Measurements from ENCODE around the gene ADAM15.

ADAM15 gene

DNA sequence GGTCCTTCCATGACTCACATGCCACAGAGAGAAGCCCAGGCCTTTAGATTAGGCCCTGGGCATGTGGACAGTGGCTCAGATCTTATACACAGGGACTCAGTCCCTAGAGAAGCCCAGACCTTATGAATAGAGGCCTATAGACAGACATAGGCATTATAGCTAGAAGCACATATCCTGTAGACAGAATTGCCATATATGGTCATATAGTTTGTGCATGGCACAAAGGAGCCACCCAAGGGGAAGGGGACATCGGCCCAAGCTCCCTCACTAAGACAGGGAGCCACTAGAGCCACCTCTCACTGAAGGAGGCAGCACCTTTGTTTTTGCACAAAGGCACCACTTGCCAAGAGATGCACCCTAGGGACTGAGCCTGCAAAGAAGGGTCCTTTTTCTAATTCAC, 25.3 kb downstream of the ADAM15 start:
- no peak for DNase-seq

DNA sequence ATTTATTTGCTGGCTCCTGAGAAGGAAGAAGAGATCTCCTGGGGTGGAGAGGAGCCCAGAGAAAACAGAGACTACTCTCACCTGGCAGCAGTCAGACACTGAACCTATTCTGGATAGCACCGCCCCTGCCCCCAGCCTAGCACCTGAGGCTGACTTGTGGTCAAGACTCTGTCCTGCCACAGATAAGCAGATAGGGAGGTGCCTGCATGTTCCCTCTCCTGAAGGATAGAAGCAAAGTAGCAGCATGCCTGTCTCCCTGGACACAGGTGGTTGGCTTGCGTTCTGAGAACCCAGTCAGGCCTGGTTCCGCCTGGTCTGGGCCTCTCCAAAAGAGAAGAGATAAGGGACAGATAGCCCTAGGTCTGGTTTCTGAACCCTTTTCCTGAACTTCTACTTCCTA, 26.2 kb downstream of the ADAM15 start:
- DNase-seq: no peak

DNA sequence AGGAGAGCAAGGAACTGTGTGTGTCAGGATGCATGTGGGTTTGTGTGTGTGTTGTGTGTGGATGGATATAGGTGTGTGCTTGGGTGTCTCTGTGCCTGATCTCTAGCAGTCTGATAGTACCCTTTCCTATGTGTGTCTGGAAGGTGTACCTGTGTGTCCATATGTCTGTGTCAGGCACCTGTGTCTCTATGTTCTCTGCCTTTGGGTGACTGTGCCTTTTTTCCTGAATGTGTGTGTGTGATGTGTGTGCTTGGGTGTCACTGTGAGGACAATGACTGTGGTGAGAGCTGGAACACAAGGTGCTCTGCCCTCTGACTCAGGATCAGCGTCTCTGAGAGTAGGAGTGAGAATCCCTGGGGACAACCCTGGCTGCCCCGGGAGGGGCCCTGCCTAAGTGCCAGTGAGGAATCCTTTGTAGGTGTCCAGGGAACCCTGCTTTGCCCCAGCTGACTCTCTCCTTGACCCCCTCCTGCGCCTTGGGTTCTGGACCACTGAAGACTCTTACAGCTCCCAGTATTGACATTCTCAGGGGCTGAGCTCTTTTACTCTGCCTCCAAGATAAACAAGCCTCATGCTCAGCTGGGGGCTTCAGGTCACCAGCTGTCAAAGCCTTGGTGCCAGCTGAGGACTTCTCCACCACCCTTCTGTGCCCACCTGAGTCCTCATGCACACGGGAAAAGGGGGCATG, 26.8 kb downstream of the ADAM15 start:
- no peak for DNase-seq

DNA sequence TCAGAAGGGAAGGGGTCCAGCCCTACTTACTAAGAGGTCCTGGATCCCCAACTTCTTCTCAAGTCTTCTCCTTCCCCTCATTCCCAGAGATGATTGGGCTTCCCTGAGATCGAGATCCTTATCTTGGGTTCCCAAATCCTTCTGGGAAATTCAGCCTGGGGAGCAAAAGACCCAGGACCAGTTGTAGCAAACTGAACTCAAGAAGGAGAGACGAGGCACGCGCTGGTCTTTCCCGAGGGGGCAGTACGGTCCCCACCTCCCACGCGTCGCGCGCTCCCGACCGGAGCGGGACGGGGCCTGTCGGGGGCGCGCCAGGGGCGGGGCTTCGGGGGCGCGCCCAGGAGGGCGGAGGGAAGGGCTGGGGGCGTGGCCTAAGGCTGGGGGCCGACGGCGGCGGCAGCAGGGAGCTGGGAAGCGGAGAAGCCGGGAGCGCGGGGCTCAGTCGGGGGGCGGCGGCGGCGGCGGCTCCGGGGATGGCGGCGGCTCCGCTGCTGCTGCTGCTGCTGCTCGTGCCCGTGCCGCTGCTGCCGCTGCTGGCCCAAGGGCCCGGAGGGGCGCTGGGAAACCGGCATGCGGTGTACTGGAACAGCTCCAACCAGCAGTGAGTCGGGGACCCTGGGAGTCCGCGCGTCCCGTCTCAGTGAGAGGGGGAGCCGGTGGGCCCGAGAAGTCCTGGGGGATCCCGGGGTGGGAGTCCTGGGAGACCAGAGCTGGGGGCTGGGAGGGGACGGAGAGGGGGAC, 27.5 kb downstream of the ADAM15 start, which contains the start of gene EFNA3:
Gene EFNA3, plus strand, starts transcription at position 369 of the 741 bp plus-strand sequence. Its CDS starts 105 bp downstream, at position 474.
- no peak for DNase-seq

DNA sequence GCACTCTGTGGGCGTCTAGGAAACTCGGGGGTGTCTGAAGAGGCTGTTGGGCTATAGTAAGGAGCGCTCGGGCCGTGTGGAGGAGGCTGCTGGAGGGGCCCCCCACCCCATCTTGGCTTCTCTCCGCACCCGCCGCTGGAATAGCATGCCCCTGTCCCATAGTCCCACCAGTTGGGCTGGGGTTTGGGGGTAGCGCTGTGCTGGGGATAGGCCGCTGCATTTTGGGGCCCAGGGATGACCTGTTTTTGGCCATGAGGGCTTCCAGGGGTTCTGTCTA, 28.0 kb downstream of the ADAM15 start:
- DNase-seq: no peak

DNA sequence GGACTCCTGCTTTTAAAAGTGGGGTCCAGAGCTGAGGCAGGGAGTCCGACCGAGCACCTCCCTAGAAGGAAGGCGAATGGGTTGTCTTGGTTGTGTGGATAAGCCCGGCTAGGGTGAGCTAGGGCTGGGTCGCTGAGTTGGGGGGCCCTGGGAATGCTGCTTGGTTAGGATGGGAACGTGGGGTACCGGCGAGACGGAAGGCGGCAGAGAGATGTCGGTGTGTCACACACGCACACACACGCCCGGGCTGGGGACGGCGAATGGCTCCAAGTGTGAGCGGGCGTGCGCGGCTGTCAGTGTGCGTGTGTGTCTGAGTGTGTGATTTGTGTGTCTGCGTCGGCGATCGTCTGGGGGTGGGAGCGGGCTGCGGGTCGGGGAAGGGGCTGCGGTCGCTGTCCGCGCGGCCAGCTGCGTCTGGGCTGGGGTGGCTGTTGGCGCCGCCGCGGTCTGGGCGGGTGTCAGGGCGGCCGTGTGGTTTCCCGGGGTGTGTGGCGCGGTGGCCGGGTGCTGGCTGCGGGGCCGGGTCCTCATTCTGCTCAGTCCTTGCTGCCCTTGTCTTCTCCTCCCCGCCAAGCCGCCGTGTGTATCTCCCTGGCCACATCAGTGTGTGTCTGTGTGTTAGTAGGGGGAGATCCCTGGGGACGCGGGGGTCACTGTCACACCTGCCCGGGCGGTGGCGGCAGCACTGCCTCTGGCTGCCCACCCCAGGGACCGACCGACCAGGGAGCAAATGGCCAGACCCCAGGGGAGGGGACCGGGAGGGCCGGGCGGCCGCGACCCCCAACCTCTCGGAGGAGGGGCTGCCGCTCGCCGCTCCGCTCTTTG, 28.6 kb downstream of the ADAM15 start:
- DNase-seq: no peak

DNA sequence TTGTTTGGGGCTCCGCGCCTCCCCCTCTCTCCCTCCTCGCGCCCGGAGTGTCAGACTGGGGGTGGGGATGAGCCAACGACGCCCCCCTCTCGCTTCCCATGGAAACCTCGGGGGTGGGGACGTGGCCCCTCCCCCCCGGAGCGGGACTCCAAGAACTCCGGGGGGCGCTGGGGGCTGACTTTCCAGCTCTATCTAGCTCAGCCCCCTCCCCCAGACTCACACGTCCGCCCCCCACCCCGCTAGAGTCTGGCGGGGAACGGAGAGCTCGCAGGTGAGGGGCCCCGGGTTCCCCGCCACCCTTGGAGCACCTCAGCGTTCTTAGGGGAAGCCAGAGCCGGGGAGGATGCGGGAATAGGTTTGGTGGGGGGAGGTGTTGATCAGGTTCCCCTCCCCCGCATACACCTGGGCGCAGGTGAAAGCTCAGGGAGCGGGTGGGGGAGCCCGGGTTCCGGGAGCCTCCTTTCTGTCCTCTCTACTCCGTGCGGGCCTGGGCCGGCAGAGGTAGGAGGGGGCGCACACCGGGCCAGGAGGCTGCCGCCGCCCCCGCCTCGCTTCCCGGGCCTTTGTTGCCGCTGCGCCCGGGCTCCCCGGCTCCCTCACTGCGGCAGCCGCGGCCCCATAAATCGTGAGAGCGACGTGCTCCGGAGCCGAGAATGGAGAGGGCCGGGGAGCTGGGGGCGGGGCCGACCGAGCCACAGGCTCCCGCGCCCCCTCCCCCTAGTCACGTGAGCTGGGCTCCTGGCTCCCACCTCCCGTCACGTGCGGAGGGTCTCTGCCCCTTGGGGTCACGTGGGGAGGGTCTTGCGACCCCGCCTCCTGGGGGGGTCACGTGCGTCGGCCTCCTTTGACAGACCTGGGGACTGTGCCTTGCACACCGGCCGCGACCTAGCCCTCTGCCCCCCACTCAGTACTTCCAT, 29.5 kb downstream of the ADAM15 start:
- peak; percentile 74 for DNase-seq

DNA sequence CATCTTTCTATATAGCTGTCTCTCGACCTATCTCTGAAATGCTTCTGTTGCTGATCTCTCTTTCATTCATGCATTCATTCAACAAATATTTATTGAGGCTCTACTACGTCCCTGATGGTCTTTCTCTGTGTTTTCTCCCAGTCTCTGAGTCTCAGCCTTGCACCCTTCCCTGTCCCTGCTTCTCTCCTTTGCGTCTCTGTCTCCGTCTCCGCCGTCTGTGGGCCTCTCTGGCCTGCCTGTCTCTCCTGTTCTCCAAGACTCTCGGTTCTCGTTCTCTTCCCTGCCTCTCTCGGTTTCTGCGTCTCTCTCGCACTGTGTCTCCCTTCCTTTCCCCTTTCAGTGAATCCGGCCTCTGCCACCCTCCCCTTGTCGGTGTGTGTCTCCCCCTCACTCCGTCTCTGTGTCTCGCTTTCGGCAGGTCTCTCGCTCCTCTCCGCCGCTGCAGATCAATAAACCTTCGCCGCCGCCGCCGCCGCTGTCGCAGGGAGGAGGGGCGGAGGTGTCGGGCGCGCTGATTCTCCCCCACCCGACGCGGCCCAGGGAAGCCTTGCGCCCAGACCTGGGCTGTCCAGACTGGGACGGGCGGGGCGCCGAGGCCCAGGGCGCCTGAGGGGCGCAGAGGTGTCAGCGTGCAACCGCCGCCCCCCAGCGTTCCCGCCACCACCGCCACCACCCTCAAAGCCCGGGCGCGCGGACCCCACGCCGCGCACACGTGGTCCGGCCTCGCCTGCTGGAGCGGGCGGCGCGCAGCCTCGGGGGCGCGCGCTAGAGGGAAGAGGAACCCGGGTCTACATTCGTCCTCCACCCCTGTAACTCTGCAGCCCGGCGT, 30.6 kb downstream of the ADAM15 start:
- DNase-seq: no peak

DNA sequence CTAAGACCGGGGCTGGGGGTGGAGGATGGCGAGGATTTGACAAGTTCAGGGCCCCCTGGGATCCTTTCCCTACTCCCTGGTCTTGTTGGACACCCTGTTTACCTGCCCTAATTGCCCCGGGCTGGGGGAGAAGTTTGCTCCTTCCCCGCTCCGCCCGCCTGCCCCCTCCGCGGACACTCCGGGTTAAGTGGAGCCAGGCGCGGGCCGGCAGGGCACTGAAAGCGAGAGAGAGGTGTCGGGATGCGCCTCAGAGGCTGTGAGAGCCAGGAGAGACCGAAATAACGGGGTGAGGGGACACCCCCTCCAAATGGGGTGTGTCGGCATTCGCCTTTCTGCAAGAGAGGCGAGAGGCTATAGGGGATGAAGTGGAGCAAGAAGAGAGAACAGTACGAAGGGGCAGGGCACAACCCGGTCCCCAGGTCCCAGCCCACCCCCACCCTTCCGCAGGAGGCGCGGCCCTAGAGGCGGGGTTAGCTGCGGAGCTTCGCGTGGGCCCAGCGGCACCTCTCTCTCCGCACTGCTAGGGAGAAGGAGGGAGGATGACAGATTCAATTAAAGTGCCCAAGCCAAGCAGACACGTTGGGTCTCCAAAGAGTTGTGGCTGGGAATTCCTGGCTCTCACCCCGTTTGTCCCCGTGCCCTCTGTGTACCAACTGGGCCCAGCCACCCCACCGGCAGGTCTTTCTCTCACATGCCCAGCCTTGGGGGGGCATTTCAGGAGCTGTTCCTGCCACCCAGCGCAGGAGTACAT, 31.4 kb downstream of the ADAM15 start:
- DNase-seq: no peak

DNA sequence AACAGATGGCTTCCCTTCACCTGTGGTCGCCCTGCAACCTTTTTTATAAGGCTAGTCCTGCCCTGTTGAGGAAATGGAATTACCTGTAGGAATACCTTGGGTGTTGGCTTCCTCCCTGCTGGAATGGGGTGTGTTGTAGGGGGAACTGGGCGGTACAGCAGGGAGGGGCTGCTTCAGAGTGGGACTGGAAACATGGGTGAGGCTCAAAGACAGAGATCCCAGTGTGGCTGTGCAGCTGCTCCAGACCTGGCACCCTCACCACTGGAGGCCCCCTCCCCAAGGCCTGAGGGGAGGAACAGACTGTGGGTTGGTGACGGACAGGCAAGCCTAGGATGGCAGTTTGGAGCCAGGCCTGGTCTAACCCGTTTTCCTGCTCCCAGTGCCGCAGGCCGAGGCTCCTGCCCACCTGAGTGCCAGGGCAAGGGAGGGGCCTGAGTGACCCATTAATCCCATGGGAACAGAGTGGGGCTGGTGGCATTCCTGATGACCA, 32.0 kb downstream of the ADAM15 start:
- DNase-seq: no peak

DNA sequence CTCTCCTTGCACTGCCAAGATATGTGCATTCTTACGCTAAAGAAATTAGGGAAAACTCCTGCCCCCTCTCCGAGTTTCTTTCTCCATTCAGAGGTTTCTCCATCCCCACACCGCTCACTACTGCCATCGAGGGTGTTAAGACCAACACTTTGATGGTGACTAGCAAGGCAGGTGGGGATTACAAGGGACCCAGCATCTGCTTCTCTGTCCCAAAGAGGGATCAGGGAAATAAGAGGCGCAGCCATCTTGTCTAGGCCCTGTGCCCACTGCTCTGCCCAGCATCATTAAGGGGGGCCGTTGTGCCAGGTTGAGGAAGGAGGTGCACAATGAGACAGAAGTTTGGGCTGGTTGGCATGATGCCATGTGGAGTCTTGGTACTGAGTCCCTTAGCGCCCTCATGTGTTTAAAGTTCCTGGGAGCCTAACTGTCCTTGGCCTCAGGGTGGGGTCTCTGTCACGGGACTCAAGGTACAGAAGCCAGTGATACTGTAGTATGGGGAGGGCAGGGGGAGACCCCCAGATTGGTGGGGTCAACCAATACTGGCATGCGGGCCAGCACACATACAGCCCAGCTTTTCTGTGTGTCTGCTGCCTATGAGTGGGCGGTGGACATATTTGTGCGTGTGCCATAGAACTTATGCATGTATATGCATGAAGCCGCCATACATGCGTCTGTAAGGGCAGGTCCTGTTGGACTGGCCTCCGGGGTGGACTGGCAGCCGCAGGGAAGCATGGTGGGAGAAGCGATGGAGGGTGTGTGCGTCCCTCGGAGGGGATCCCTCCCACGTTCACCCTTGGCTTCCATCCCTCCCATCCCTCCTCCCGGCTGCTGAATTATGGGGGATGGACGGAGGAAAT, 33.0 kb downstream of the ADAM15 start:
- no peak for DNase-seq

DNA sequence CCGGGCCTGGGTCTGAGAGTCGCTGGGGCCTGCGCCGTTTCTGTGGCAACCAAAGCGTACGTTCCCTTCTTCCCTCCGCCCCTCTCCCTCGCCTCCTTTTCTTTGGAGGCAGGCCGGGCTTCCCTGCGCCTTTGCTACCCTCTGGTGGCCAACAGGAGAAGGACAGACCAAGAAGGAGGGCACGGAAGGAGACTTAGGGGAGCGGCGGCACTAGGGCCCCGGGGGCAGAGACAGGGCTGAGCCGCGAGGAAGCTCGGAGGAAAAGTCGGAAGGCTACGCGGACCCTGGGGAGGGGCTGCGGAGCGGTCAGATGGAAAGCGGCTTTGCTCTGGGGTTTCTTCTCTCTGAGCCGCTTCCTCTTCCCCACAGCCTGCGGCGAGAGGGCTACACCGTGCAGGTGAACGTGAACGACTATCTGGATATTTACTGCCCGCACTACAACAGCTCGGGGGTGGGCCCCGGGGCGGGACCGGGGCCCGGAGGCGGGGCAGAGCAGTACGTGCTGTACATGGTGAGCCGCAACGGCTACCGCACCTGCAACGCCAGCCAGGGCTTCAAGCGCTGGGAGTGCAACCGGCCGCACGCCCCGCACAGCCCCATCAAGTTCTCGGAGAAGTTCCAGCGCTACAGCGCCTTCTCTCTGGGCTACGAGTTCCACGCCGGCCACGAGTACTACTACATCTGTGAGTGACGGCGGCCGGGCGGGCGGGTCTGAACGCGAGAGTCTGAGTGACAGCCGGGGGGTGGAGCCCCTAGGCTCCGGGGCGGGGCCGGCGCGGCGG, 33.8 kb downstream of the ADAM15 start:
- peak; percentile 98 for DNase-seq

DNA sequence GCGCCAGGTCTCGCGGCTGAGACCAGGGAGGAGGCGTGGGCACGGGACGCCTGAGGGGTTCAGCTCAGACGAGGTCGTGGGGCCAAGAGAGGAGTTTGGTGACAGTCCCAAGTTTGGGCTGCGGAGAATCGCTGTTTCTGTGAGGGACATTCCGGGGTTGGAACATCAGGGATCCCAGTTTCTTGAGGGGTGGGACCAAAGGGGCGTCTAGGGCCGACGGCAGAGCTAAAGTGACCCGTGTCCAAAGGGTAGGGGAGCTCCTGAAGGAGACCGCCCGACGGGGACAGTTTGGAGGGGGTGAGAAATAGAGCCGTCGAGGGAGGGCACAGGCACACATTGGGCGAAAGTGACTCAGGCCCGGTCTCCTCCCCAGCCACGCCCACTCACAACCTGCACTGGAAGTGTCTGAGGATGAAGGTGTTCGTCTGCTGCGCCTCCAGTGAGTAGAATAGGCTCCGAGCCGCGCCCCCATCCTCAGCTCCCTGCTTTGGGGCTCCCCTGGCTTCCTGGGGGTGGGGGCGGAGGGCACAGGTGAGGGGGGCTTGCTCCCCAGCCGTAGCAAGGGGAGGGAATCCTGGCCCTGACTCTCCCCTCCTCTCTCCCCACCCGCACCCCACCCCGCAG, 34.5 kb downstream of the ADAM15 start:
- no peak for DNase-seq

DNA sequence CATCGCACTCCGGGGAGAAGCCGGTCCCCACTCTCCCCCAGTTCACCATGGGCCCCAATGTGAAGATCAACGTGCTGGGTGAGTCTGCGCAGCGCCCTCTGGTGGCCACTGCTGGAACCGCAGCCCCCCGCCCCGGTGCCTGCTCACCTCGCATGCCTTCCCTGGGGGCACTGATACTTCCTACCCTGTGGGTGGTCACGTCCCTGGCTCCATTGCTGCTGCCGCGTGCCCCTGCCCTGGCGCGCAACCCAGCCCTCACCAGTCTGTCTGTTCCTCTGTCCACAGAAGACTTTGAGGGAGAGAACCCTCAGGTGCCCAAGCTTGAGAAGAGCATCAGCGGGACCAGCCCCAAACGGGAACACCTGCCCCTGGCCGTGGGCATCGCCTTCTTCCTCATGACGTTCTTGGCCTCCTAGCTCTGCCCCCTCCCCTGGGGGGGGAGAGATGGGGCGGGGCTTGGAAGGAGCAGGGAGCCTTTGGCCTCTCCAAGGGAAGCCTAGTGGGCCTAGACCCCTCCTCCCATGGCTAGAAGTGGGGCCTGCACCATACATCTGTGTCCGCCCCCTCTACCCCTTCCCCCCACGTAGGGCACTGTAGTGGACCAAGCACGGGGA, 35.1 kb downstream of the ADAM15 start:
- no peak for DNase-seq

DNA sequence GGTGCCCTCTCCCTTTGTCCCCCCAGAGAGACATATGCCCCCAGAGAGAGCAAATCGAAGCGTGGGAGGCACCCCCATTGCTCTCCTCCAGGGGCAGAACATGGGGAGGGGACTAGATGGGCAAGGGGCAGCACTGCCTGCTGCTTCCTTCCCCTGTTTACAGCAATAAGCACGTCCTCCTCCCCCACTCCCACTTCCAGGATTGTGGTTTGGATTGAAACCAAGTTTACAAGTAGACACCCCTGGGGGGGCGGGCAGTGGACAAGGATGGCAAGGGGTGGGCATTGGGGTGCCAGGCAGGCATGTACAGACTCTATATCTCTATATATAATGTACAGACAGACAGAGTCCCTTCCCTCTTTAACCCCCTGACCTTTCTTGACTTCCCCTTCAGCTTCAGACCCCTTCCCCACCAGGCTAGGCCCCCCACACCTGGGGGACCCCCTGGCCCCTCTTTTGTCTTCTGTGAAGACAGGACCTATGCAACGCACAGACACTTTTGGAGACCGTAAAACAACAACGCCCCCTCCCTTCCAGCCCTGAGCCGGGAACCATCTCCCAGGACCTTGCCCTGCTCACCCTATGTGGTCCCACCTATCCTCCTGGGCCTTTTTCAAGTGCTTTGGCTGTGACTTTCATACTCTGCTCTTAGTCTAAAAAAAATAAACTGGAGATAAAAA, 35.9 kb downstream of the ADAM15 start:
- no peak for DNase-seq

DNA sequence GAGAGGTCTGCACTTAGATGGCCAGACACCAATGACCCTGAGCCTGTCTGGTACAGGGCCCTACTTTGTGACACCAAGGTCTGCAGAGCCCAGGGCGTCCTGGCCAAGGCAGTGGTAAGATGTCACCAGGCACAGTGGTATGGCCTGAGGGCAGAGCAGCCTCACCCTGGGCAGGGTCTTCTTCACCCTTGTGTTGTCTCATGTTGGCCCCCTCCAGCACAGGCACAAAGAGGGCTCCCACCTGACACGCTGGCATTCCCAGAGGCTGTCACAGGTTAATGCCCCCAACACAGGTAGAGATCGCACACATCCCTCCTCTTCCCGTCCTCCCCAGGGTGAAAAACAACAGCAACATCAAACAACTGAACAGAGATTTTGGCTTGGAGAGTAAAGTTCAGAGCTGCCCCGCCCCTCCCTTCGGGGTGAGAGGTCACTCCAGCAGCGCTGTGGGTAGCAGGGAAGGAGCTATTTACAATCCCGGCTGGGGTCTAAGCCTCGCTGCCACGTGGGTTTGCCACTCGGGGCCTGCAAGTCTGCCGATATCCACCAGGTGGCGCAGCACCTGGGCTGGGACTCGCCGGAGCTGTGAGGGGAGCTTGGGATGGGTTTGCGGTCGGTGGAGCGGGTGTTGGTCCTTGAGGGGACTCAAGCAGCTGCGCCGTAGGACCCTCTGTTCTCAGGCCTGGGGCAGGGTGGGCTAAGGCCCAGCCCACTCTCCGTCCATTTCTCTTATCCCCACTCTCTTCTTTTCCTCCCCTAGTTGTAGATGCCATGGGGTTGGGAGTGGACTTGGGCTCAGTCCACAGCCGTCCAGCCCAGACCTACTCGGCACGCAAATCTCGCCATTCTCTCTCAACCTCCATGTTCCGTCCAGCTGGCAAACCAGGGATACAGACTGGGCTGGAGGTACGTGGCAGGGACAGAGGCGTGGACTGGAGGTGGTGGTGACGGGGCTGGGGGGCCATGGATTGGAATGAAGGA, 40.2 kb downstream of the ADAM15 start:
- DNase-seq: no peak
